IMR-90 (cell line): ENCODE measurements around the gene RESF1. TPM values are rescaled to one million over a fixed set of nuclear protein-coding genes. Genes with fewer than 3 reads are reported as not detected.

Source experiments
- ATAC-seq: fragments of 200-7000 bp; cut with Tn5 transposase; 2 replicates; pipeline ENCODE4 v1.9.1; 2020; ENCODE audit warnings: low read depth, mild to moderate bottlenecking, moderate library complexity
- BruUV-seq: library from RNA; stranded (reverse); fragments of 400-500 nt; replicated peaks from 2 replicates; lab custom pipeline; 2021; lab: Mats Ljungman, UMichigan
- CTCF ChIA-PET: fragments of 300-600 bp; formaldehyde crosslinking; extraction: SDS; loops from one replicate; lab custom pipeline; 2021; ENCODE audit warnings: antibody characterized with exemption; lab: Yijun Ruan, JAX
- POLR2A ChIA-PET: fragments of 300-600 bp; sonication (Branson Sonifier 250); formaldehyde crosslinking; loops from one replicate; lab custom pipeline; 2022; ENCODE audit warnings: antibody characterized with exemption; ENCODE audit not compliant: unreplicated experiment; lab: Charles Lee
- DNase-seq: peaks from one replicate; pipeline ENCODE4 v3.0.0; 2013
- H2AFZ ChIP-seq: replicated peaks from 2 replicates; pipeline ENCODE3; 2013; ENCODE audit warnings: low read length, mild to moderate bottlenecking; ENCODE audit not compliant: poor library complexity
- H2AK5ac ChIP-seq: 2 replicates; pipeline ENCODE4 v1.6.1; 2013; ENCODE audit warnings: low read depth, low read length, inconsistent platforms
- H2AK9ac ChIP-seq: replicated peaks from 2 replicates; pipeline ENCODE3; 2013; ENCODE audit warnings: mild to moderate bottlenecking, low read depth, low read length, moderate library complexity; ENCODE audit not compliant: poor library complexity
- H2BK120ac ChIP-seq: 2 replicates; pipeline ENCODE4 v1.6.1; 2013; ENCODE audit warnings: low read depth, low read length, inconsistent platforms
- H2BK15ac ChIP-seq: 3 replicates; pipeline ENCODE4 v1.6.1; 2013; ENCODE audit warnings: low read depth, low read length, inconsistent platforms
- H2BK20ac ChIP-seq: 2 replicates; pipeline ENCODE4 v1.6.1; 2013; ENCODE audit warnings: low read depth, mild to moderate bottlenecking, inconsistent platforms, low read length, moderate library complexity
- H2BK5ac ChIP-seq: 2 replicates; pipeline ENCODE4 v1.6.1; 2013; ENCODE audit warnings: mild to moderate bottlenecking, low read depth, low read length, inconsistent platforms; ENCODE audit not compliant: poor library complexity, severe bottlenecking
- H3K14ac ChIP-seq: replicated peaks from 2 replicates; pipeline ENCODE4 v1.6.1; 2013; ENCODE audit warnings: low read depth, low read length, inconsistent platforms
- H3K18ac ChIP-seq: 2 replicates; pipeline ENCODE4 v1.6.1; 2013; ENCODE audit warnings: low read depth, low read length, control low read depth
- H3K23ac ChIP-seq: 2 replicates; pipeline ENCODE4 v1.6.1; 2013; ENCODE audit warnings: low read depth, low read length, inconsistent platforms
- H3K27ac ChIP-seq: 2 replicates; pipeline ENCODE4 v1.5.1; 2013; ENCODE audit warnings: mild to moderate bottlenecking, control low read depth, low read length; ENCODE audit not compliant: insufficient read depth
- H3K27me3 ChIP-seq: 2 replicates; pipeline ENCODE4 v1.6.1; 2013; ENCODE audit warnings: low read length; ENCODE audit not compliant: control insufficient read depth, insufficient read depth
- H3K36me3 ChIP-seq: 2 replicates; pipeline ENCODE4 v1.6.1; 2013; ENCODE audit warnings: low read length, mixed read lengths; ENCODE audit not compliant: control insufficient read depth, insufficient read depth
- H3K4ac ChIP-seq: 2 replicates; pipeline ENCODE4 v1.6.1; 2013; ENCODE audit warnings: low read depth, low read length, inconsistent platforms
- H3K4me1 ChIP-seq: 2 replicates; pipeline ENCODE4 v1.6.1; 2013; ENCODE audit warnings: low read length, mixed read lengths; ENCODE audit not compliant: control insufficient read depth, insufficient read depth
- H3K4me2 ChIP-seq: 2 replicates; pipeline ENCODE4 v1.6.1; 2013; ENCODE audit warnings: low read depth, mild to moderate bottlenecking, control low read depth, low read length, moderate library complexity
- H3K4me3 ChIP-seq: 2 replicates; pipeline ENCODE4 v1.5.1; 2013; ENCODE audit warnings: low read depth, mild to moderate bottlenecking, control low read depth, low read length, moderate library complexity; ENCODE audit not compliant: insufficient read depth
- H3K56ac ChIP-seq: 2 replicates; pipeline ENCODE4 v1.6.1; 2013; ENCODE audit warnings: low read length, inconsistent platforms; ENCODE audit not compliant: insufficient read depth; ENCODE audit errors: extremely low read depth
- H3K79me1 ChIP-seq, 2 experiments: 2 replicates each; pipeline ENCODE4 v1.6.1; 2013; ENCODE audit warnings: low read length in 2 of 2, inconsistent platforms in 1 of 2, low read depth in 1 of 2
- H3K9ac ChIP-seq: 2 replicates; pipeline ENCODE4 v1.6.1; 2013; ENCODE audit warnings: low read depth, low read length, control low read depth
- H3K9me1 ChIP-seq: 2 replicates; pipeline ENCODE4 v1.6.1; 2013; ENCODE audit warnings: low read length, inconsistent platforms; ENCODE audit not compliant: insufficient read depth
- H3K9me3 ChIP-seq: 2 replicates; pipeline ENCODE4 v1.6.1; 2013; ENCODE audit warnings: low read length; ENCODE audit not compliant: control insufficient read depth, insufficient read depth
- H4K20me1 ChIP-seq: 2 replicates; pipeline ENCODE4 v1.6.1; 2013; ENCODE audit warnings: low read length, inconsistent platforms; ENCODE audit not compliant: insufficient read depth
- H4K5ac ChIP-seq: 2 replicates; pipeline ENCODE4 v1.6.1; 2013; ENCODE audit warnings: mild to moderate bottlenecking, low read depth, low read length, control low read depth
- H4K8ac ChIP-seq, 2 experiments: 2 replicates each; pipeline ENCODE4 v1.6.1; 2013; ENCODE audit warnings: low read depth in 2 of 2, low read length in 2 of 2, control low read depth in 1 of 2, inconsistent platforms in 1 of 2
- H4K91ac ChIP-seq: 2 replicates; pipeline ENCODE4 v1.6.1; 2013; ENCODE audit warnings: low read depth, low read length, inconsistent platforms; ENCODE audit not compliant: insufficient read depth
- MAFK ChIP-seq: IDR thresholded peaks from 2 replicates; pipeline ENCODE4 v1.6.1; 2012; ENCODE audit warnings: low read depth, low read length, improper control_type of control experiment
- NFE2L2 ChIP-seq: fragments of 150-350 bp; IDR thresholded peaks from 2 replicates; pipeline ENCODE4 v1.6.1; 2016; ENCODE audit warnings: low read depth, mild to moderate bottlenecking, low read length
- POLR2A ChIP-seq: IDR thresholded peaks from 2 replicates; pipeline ENCODE4 v1.6.1; 2012; ENCODE audit warnings: mild to moderate bottlenecking, low read depth, low read length
- RAD21 ChIP-seq: IDR thresholded peaks from 2 replicates; pipeline ENCODE4 v1.6.1; 2012; ENCODE audit warnings: low read length, improper control_type of control experiment
- USF2 ChIP-seq: fragments of 150-350 bp; IDR thresholded peaks from 2 replicates; pipeline ENCODE4 v1.6.1; 2017; ENCODE audit warnings: mild to moderate bottlenecking, antibody characterized with exemption, low read length, low read depth
- WGBS, 2 experiments: methylation state at CpG; one replicate each; pipeline versions ENCODE4 v1.1.5 to v1.1.7; 2013; ENCODE audit warnings: missing lambda C conversion rate in 2 of 2; ENCODE audit not compliant: insufficient read length in 1 of 2; ENCODE audit errors: extremely low coverage in 2 of 2; 5-methylcytosine and 5-hydroxymethylcytosine counted together
- dilution Hi-C: fragments of 300-500 bp; cut with HindIII; formaldehyde crosslinking; loops from one replicate; pipeline ENCODE4 v1.14.3; 2018; ENCODE audit warnings: low sequenced_read_pairs; ENCODE audit not compliant: unreplicated experiment
- in situ Hi-C: fragments of 300-500 bp; cut with MboI; formaldehyde crosslinking; loops from 3 replicates; pipeline ENCODE4 v1.14.3; 2019; ENCODE audit warnings: low sequenced_read_pairs, inconsistent platforms, mixed read lengths
- intact Hi-C: fragments of 100-400 bp; cut with micrococcal nuclease; formaldehyde crosslinking; loops from 2 replicates; pipeline ENCODE4 v1.10.0; 2022
- polyA plus RNA-seq, 3 experiments: library from polyadenylated mRNA; depleted of rRNA; stranded (reverse); fragments of >200 nt; gene quantifications; 2 replicates each; pipeline ENCODE4 v1.2.3, GENCODE V29; 2012; ENCODE audit warnings: low replicate concordance in 1 of 3
- total RNA-seq: library from RNA; depleted of rRNA; stranded (reverse); fragments of >200 nt; gene quantifications from 2 replicates; pipeline ENCODE4 v1.2.3, GENCODE V29; 2012

The RESF1 gene
- total and polyA plus RNA-seq, 2 of the 4 experiments (the other 2 are of a cell fraction): 5.0 to 7.3 TPM

- no peak for TF ChIP-seq POLR2A
- no peak for TF ChIP-seq USF2
- TF ChIP-seq NFE2L2: no peak
- no peak for TF ChIP-seq RAD21
- no peak for TF ChIP-seq MAFK
- Histone ChIP-seq H3K27ac (no peak overlapping the region), H3K9ac (no peak overlapping the region), H3K27me3 (no peaks in the 10 kb centered on the region), H2BK5ac (no peak overlapping the region), H2AFZ (no peak overlapping the region), H4K20me1 (no peaks in the 10 kb centered on the region), H4K91ac (no peak overlapping the region), H2AK5ac (no peak overlapping the region), H3K4me1 (no peaks in the 10 kb centered on the region), H3K9me3 (peaks cover 15% of the 10 kb centered on the region), H3K4ac (no peak overlapping the region), H2BK20ac (no peak overlapping the region), H2AK9ac (no peak overlapping the region), H3K36me3 (no peaks in the 10 kb centered on the region), H3K14ac (no peak overlapping the region), H3K9me1 (no peaks in the 10 kb centered on the region), H3K23ac (no peak overlapping the region), H3K79me1 (no peaks in the 10 kb centered on the region), H4K5ac (no peak overlapping the region), H3K56ac (no peak overlapping the region), H3K4me3 (no peak overlapping the region), H2BK120ac (no peak overlapping the region), H3K18ac (no peak overlapping the region), H4K8ac (no peak overlapping the region), H3K4me2 (no peak overlapping the region), H2BK15ac (no peak overlapping the region)
- dilution Hi-C loops (no loop called here), in situ Hi-C loops (no loop called here), intact Hi-C loops (no loop called here)
- ChIA-PET POLR2A (no interaction called here), CTCF (no interaction called here)
- no CpG with 5 or more reads among the region's 2 CpGs for WGBS, 2 experiments
- ATAC-seq (no peak), DNase-seq (no peak)
- BruUV-seq: no TSS peak
Observed at GRCh38 chr12:31923063-31923412, 36.2 kb upstream of the RESF1 start.
